DMS53 treated with DMSO at 0.1 percent for 48 hours (cell line): ENCODE data around the gene TLL1.

Experiments
- DNase-seq: peaks from one replicate; lab custom pipeline; 2025; ENCODE audit not compliant: unreplicated experiment; lab: John Stamatoyannopoulos, UW

TLL1 gene

GRCh38 chr4:165872461-165873297, at the start of gene TLL1:
Gene TLL1 (plus strand): TSS chr4:165873237. CDS start chr4:165873905, 668 bp downstream.
- peak; percentile 18 for DNase-seq

GRCh38 chr4:165826166-165826565, 46.9 kb upstream of the TLL1 start:
- DNase-seq, result no peak

GRCh38 chr4:165827018-165827417, 46.0 kb upstream of the TLL1 start:
- no peak for DNase-seq

- DNase-seq, result no peak
Measured at GRCh38 chr4:165828928-165829327, 44.1 kb upstream of the TLL1 start.

GRCh38 chr4:165834116-165834515, 38.9 kb upstream of the TLL1 start:
- no peak for DNase-seq

- DNase-seq, result no peak
Measured at GRCh38 chr4:165838575-165838974, 34.5 kb upstream of the TLL1 start.

- DNase-seq, result no peak
Measured at GRCh38 chr4:165839615-165840333, 33.3 kb upstream of the TLL1 start.

GRCh38 chr4:165842684-165843083, 30.4 kb upstream of the TLL1 start:
- no peak for DNase-seq

- DNase-seq, result no peak
Measured at GRCh38 chr4:165844161-165844560, 28.9 kb upstream of the TLL1 start.

GRCh38 chr4:165851256-165851655, 21.8 kb upstream of the TLL1 start:
- no peak for DNase-seq

- no peak for DNase-seq
Measured at GRCh38 chr4:165855191-165855590, 17.8 kb upstream of the TLL1 start.

- DNase-seq, result no peak
Measured at GRCh38 chr4:165861363-165861762, 11.7 kb upstream of the TLL1 start.

GRCh38 chr4:165864271-165864670, 8.8 kb upstream of the TLL1 start:
- DNase-seq, result no peak

GRCh38 chr4:165866019-165866650, 6.9 kb upstream of the TLL1 start:
- no peak for DNase-seq

GRCh38 chr4:165867961-165868360, 5.1 kb upstream of the TLL1 start:
- no peak for DNase-seq

- peak; percentile 18 for DNase-seq
Measured at GRCh38 chr4:165873298-165874071, 448 bp downstream of the TLL1 start.

- peak; percentile 17 for DNase-seq
Measured at GRCh38 chr4:165874072-165874790, 1.2 kb downstream of the TLL1 start.

- peak; percentile 58 for DNase-seq
Measured at GRCh38 chr4:165874791-165875371, 1.8 kb downstream of the TLL1 start.

GRCh38 chr4:165875446-165875845, 2.4 kb downstream of the TLL1 start:
- no peak for DNase-seq

- DNase-seq, result no peak
Measured at GRCh38 chr4:165877286-165877685, 4.2 kb downstream of the TLL1 start.
